GM06990 (cell line): ENCODE results near the gene NR1I2.

Experiments used
- DNase-seq: peaks from one replicate; pipeline ENCODE4 v3.0.0-alpha.2; 2011; ENCODE audit not compliant: insufficient read length; ENCODE audit errors: extremely low read depth
- H3K27me3 ChIP-seq: replicated peaks from 2 replicates; pipeline ENCODE4 v1.6.0; 2011; ENCODE audit warnings: low read length; ENCODE audit not compliant: control insufficient read depth, insufficient read depth
- H3K36me3 ChIP-seq: 2 replicates; pipeline ENCODE4 v1.5.1; 2011; ENCODE audit warnings: low read length; ENCODE audit not compliant: control insufficient read depth, insufficient read depth
- H3K4me3 ChIP-seq: replicated peaks from 2 replicates; pipeline ENCODE4 v1.5.1; 2011; ENCODE audit warnings: low read depth, mild to moderate bottlenecking, control low read depth, low read length
- TF ChIP-seq, protein P1 (sequence below): IDR thresholded peaks from 2 replicates; pipeline ENCODE4 v1.5.1; 2011; ENCODE audit warnings: low read length, control low read depth, mild to moderate bottlenecking, inconsistent platforms; ENCODE audit not compliant: insufficient read depth, poor library complexity, severe bottlenecking

The NR1I2 gene

DNA sequence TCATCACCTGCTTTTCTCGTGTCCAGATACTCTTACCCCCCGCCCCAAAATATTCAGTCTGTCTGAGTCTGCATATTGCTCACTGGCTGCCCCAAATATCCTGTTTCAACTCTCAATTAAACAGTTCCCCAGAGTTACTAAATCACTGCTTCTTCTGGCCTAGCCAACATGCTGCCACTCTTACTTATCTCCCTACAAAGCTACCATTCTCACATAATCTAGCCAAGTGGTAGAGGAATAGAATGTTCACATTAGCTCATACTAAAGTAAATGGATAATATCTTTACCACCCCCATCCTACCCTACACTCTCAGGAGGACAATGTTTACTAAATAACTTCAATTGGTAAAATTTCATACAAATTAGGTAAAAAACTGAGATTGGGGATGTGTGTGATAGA, 77.8 kb downstream of the NR1I2 start:
- peaks cover 3% of the 10 kb centered on the region for H3K36me3 ChIP-seq
- TF ChIP-seq, protein P1, sequence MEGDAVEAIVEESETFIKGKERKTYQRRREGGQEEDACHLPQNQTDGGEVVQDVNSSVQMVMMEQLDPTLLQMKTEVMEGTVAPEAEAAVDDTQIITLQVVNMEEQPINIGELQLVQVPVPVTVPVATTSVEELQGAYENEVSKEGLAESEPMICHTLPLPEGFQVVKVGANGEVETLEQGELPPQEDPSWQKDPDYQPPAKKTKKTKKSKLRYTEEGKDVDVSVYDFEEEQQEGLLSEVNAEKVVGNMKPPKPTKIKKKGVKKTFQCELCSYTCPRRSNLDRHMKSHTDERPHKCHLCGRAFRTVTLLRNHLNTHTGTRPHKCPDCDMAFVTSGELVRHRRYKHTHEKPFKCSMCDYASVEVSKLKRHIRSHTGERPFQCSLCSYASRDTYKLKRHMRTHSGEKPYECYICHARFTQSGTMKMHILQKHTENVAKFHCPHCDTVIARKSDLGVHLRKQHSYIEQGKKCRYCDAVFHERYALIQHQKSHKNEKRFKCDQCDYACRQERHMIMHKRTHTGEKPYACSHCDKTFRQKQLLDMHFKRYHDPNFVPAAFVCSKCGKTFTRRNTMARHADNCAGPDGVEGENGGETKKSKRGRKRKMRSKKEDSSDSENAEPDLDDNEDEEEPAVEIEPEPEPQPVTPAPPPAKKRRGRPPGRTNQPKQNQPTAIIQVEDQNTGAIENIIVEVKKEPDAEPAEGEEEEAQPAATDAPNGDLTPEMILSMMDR: no peak
- H3K27me3 ChIP-seq: no peaks in the 10 kb centered on the region
- DNase-seq: no peak
- H3K4me3 ChIP-seq: no peak overlapping the region

GRCh38 chr3:119861681-119862080, 79.8 kb downstream of the NR1I2 start:
- DNase-seq: no peak
- Histone ChIP-seq H3K27me3 (no peaks in the 10 kb centered on the region), H3K36me3 (peaks cover 3% of the 10 kb centered on the region), H3K4me3 (no peak overlapping the region)
- TF ChIP-seq, protein P1: no peak

GRCh38 chr3:119862616-119863015, 80.7 kb downstream of the NR1I2 start:
- no peak for DNase-seq
- Histone ChIP-seq H3K4me3 (no peak overlapping the region), H3K36me3 (peaks cover 3% of the 10 kb centered on the region), H3K27me3 (no peaks in the 10 kb centered on the region)
- TF ChIP-seq, protein P1: no peak

DNA sequence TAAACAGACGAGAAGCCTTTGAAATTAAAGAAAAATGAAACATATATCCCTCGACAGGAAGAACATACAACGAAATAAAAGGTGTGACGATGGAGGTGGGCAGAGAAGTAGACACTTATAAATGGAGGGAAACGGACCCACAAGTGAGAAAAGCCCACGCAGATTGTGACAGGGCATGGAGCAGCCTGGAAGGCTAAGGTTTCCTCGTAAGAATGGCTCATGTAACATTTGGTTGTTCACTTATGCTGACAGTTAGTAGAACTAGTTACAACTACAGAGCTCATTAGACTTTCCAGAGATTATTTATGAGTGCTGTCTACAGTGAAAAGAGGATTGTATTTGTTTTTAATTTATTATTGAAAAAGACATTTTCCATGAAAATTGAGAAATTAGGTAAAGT, 82.6 kb downstream of the NR1I2 start:
- H3K36me3 ChIP-seq: peaks cover 3% of the 10 kb centered on the region
- TF ChIP-seq, protein P1: no peak
- no peak overlapping the region for H3K4me3 ChIP-seq
- no peak for DNase-seq
- H3K27me3 ChIP-seq: no peaks in the 10 kb centered on the region
